GM19351 (cell line): Measurements from ENCODE around the gene IPO7.
"Not testable (repeated sequence)": the region's sequence is repeated elsewhere in the genome, so short reads cannot be mapped to it uniquely, and the experiment has no call there.

Source experiments
- ATAC-seq: cut with Tn5 transposase; IDR thresholded peaks from one replicate; pipeline ENCODE4 v1.9.1; 2021; ENCODE audit warnings: mild to moderate bottlenecking, moderate library complexity; ENCODE audit not compliant: unreplicated experiment

IPO7 gene

GRCh38 chr11:9384535-9385326, at the start of gene IPO7:
TSS of gene IPO7 (plus strand) at chr11:9384652. CDS start at chr11:9384764, 112 bp downstream.
- ATAC-seq = peak; percentile 94

DNA sequence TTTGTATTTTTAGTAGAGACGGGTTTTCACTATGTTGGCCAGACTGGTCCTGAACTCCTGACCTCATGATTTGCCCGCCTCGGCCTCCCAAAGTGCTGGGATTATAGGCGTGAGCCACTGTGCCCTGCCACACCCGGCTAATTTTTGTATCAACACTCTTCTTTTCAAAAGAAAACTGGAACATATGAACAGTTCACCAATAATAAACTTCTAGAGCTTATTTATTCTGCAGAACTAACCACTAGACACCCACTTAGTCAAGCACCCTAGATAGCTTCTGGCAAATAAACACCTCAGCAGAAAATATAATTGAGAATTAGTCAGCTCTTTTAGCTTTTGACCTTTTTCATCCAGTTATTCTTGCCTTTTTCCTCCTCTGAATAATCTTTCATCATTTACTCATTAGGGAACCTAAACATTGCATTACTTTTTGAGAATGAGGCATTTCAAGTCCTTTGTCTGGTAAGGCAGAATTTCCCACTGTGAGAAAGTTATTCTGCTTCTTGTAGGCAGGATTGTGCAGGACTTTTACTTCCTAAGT, 42.7 kb upstream of the IPO7 start:
- no peak for ATAC-seq

GRCh38 chr11:9344061-9344680, 40.3 kb upstream of the IPO7 start:
- ATAC-seq = no peak

DNA sequence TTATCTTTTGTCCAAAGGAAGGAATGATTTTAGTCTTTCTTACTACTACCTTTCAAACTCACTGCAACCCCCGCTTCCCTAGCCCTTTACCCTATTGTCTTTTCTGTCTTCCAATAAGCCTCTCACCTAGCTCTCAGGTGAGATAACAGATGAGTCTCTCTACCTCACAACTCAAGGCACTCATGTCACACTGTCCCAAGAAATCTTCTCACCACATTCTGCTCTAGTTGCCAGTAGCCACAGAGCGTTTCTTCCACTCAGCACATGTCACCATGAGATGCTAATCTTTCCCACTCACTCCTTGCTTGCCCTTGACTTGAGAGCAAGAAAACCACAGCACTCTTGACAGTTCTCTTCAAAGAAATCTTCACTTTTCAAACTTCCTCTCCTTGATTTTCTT, 37.4 kb upstream of the IPO7 start:
- ATAC-seq = no peak

- not testable (repeated sequence) for ATAC-seq
Measured at GRCh38 chr11:9347779-9348178, 36.7 kb upstream of the IPO7 start.

DNA sequence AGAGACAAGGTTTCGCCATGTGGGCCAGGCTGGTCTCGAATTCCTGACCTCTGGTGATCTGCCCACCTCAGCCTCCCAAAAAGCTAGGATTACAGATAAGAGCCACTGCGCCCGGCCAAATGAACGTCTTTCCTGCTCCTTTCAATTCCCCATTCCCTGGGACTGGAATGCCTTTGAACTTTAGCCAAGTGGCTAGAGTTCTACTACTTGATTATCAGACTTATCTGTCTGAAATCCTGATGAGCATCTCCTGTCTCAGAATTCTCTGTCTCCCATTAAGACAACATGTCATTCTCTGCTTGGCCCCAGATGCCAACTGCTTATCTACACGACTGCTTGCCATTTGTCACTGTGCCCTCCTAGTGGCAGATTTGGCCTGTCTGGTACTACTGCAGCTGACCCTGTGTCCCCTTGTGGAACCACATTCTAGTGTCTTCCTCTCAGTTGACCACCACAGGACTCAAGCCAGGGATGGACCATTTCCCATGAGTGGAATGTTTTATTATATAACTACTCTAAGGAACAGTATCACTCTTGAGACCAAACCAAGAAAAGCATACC, 33.1 kb upstream of the IPO7 start:
- no peak for ATAC-seq

- ATAC-seq = no peak
Measured at GRCh38 chr11:9357041-9357440, 27.4 kb upstream of the IPO7 start.

DNA sequence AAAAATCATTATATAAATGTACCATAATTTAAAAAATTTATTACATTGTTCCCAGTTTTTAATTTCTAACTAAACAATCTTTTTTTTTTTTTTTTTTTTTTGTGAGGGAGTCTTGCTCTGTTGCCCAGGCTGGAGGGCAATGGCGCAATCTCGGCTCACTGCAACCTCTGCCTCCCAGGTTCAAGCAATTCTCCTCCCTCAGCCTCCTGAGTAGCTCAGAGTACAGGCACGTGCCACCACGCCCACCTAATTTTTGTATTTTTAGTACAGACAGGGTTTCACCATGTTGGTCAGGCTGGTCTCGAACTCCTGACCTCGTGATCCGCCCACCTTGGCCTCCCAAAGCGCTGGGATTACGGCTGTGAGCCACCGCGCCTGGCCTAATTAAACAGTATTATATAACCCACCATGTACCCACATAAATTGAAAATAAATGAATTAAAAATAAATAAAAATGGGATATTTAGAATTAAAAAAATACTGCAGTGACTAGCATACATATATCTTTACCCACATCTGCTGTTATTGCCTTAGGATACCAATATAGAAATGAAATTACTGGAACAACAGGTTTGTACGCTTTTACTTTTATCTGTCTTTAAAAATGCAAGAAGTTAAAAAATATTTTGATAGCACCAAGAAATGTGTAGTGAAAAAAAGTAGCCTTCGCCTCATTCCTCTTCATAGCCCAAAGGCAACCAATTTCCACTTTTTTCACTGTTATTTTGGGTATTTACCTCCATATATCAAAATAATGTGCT, 23.4 kb upstream of the IPO7 start:
- not testable (repeated sequence) for ATAC-seq

DNA sequence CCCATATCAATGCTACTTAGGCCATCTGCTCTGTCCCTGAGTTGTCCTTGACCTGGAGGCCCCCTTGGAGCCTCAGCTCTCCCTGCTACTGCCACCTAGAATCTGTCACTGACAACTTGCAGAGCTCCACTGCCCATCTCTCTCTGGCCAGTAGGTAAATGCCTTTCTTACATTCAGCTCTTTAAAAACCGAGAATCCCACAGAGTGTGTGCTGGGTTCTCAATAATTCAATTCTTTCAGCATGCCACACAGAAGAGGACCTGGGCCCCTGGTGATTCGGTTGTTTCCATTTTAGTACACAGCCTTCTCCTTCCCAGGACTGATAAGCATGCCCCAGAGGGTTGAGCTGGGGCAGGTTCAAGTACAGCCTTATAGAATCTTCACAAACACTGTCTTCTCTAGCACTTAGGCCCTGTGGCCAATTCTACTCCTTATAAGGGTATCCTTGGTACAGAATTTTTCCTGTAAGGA, 22.0 kb upstream of the IPO7 start:
- ATAC-seq = no peak

GRCh38 chr11:9363954-9364912, 20.2 kb upstream of the IPO7 start:
- ATAC-seq = peak; percentile 96

- no peak for ATAC-seq
Measured at GRCh38 chr11:9367551-9367950, 16.9 kb upstream of the IPO7 start.

DNA sequence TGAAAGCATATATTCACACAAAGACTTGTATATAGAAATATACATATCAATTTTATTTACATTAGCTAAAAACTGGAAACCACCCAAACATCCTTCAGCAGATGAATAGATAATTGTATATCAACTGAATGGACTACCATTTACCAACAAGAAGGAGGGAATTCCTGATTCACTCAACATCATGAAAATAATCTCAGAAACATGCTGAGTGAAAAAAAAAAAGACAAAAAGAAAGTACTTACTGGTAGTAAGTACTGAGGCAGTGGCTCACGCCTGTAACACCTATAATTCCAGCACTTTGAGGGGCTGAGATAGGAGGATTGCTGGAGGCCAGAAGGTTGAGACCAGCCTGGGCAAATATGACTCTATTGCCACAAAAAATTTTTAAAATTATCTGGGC, 7.4 kb upstream of the IPO7 start:
- no peak for ATAC-seq

DNA sequence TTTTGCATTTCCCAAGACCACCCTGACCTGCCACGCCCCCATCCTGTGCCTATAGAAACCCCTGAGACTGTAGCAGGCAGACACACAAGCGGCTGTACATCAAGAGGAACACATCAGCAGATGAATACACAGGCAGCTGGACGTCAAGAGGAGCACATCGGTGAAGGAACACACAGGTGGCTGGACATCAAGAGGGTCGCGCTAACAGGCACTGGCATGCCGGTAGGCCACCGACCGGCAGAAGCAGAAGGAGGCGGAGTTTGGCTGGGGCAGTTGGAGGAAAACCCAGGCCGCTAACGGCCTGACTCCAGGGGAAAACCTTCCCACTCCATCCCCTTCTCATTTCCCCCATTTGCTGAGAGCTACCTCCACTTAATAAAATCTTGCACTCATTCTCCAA, 5.4 kb upstream of the IPO7 start:
- ATAC-seq = no peak

DNA sequence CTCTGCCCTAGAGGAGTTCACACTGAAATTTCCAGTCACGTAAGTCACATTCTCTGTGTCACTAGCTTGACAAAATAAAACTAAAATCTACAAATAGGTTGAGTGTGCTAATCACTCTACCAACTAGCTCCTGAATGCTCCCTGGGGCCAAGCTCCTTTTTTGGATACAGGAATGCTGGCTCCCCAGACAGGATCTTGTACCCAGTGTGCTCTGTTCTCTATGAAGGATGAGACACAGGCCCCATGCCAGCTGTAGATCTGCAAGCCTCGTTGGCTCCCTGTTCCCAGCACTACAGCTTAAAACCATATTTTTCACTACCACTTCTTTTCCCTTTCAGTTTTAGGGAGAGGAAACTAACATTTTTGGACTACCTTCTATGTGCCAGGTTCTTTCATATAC, 3.7 kb upstream of the IPO7 start:
- no peak for ATAC-seq

- peak; percentile 5 for ATAC-seq
Measured at GRCh38 chr11:9385327-9385899, 961 bp downstream of the IPO7 start.

DNA sequence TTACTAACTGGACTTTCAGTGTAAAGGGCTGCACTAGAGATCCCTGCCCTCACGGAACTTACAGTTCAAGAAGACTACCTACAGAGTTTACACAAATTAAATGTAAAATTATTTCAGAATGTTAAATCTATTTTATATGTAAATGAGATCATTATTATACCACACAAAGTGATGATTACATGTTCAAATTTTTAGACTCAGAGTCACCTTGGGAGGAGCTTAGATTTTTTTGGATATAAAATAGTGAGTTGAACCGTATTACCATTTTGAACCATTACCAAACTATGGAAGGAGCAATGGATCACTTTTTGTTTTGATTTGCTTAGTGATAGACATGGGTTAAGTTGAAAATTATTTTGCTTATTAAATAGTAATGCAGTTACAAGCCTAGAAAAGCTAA, 1.6 kb downstream of the IPO7 start:
- ATAC-seq = no peak

GRCh38 chr11:9386901-9387300, 2.4 kb downstream of the IPO7 start:
- no peak for ATAC-seq

DNA sequence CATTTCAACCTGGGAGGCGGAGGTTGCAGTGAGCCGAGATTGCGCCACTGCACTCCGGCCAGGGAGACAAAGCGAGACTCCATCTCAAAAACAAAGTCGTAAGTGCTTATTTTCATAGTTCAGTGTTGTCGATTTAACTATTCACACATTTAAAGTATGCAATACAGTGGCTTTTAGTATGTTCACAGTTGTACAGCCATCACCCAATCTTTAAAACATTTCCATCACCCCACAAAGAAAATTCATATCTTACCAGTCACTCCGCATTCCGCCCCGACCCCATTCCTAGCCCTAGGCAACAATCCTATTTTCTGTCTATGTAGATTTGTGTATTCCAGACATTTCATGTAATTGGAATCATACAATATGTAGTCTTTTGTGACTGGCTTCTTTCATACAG, 11.9 kb downstream of the IPO7 start:
- ATAC-seq = no peak

DNA sequence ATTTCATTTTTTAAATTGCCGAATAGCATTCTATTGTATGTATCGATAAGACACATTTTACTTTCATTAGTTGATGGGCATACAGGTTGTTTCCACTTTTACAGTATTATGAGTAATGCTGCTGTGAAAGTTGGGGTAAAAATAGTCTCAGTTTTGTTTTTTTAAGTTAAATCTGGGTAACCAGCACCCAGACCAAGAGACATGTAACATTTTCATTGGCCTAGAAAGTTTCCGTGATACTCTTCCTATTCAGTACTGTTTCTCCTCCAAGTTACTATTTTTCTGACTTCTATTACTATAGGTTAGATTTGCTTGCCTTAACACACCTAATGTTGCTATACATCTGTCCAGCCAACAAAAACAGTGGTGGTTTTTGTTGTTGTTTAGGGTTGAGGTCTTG, 12.3 kb downstream of the IPO7 start:
- peak; percentile 81 for ATAC-seq
